K562 (cell line): ENCODE data around the gene SFXN3. TPM values are rescaled to one million over a fixed set of nuclear protein-coding genes. Genes with fewer than 3 reads are reported as not detected.

Experiments used
- CBX2 ChIP-seq: fragments of 200-600 bp; sonication (generic); IDR thresholded peaks from one replicate; pipeline ENCODE4 v1.6.1; 2012; ENCODE audit warnings: mild to moderate bottlenecking, low read length, inconsistent platforms; ENCODE audit not compliant: insufficient read depth, poor library complexity, severe bottlenecking
- CHD4 ChIP-seq: fragments of 200-600 bp; sonication (generic); IDR thresholded peaks from 3 replicates; pipeline ENCODE4 v1.6.1; 2012; ENCODE audit warnings: low read depth, mild to moderate bottlenecking, mixed read lengths, low read length, inconsistent platforms; ENCODE audit not compliant: insufficient read depth, insufficient replicate concordance, poor library complexity, severe bottlenecking
- FOS ChIP-seq: IDR thresholded peaks from 3 replicates; pipeline ENCODE4 v1.6.1; 2011; ENCODE audit not compliant: insufficient read length; ENCODE audit errors: extremely low read depth
- FOXA1 ChIP-seq: fragments of 450-650 bp; IDR thresholded peaks from 2 replicates; pipeline ENCODE4 v1.6.1; 2016; ENCODE audit warnings: mild to moderate bottlenecking, borderline replicate concordance
- HMGN3 ChIP-seq: IDR thresholded peaks from 2 replicates; pipeline ENCODE4 v1.6.1; 2011; ENCODE audit warnings: borderline replicate concordance, low read depth, mild to moderate bottlenecking, mixed read lengths, low read length; ENCODE audit not compliant: insufficient read length; ENCODE audit errors: extremely low read depth
- JUND ChIP-seq, 2 experiments: IDR thresholded peaks; 2 replicates in 1 of 2; 3 replicates in 1 of 2; pipeline ENCODE4 v1.6.1; 2011; ENCODE audit warnings: borderline replicate concordance in 2 of 2, low read depth in 2 of 2, low read length in 2 of 2, improper control_type of control experiment in 1 of 2, missing biosample characterization in 1 of 2, missing genetic modification characterization in 1 of 2, missing genetic modification reagents in 1 of 2
- MBD2 ChIP-seq: sonication (generic); IDR thresholded peaks from 2 replicates; pipeline ENCODE4 v1.6.1; 2016; ENCODE audit warnings: low read depth, borderline replicate concordance
- NR2F6 ChIP-seq: fragments of 450-650 bp; formaldehyde crosslinking; IDR thresholded peaks from 2 replicates; pipeline ENCODE4 v1.4.0; 2020; ENCODE audit warnings: mild to moderate bottlenecking
- NRF1 ChIP-seq, 2 experiments: fragments of 450-650 bp; IDR thresholded peaks in 1 of 2; conservative IDR thresholded peaks in 1 of 2; 2 replicates each; pipeline ENCODE4 v1.6.1; 2014; ENCODE audit warnings: mild to moderate bottlenecking in 2 of 2
- ZNF584 ChIP-seq: fragments of 200-800 bp; sonication (Bioruptor generic); IDR thresholded peaks from 2 replicates; pipeline ENCODE4 v1.6.1; 2016; ENCODE audit warnings: low read depth, mild to moderate bottlenecking, missing genetic modification characterization, missing compliant biosample characterization
- polyA plus RNA-seq, 8 experiments: library from polyadenylated mRNA; depleted of rRNA in 4 of 8; stranded (reverse) in 5 of 8; unstranded in 3 of 8; fragments of >200 nt; fragmentation: Nextera tagmentation in 2 of 8; fragmentation: Illumina TruSeq in 1 of 8; extraction: Ambion mirVana in 2 of 8; extraction: Trizol in 1 of 8; gene quantifications; 2 replicates each; pipeline versions ENCODE4 v1.2.1 to v1.2.3, GENCODE V29; 2011 to 2014; ENCODE audit warnings: inconsistent platforms in 1 of 8, missing spikeins in 1 of 8
- total RNA-seq, 7 experiments: library from RNA; depleted of rRNA in 6 of 7; stranded (reverse); fragments of >200 nt in 6 of 7; fragmentation: Illumina TruSeq in 2 of 7; extraction: Trizol in 2 of 7; gene quantifications; 2 replicates each; pipeline versions ENCODE4 v1.2.1 to v1.2.3, GENCODE V29; 2011 to 2021; ENCODE audit warnings: low replicate concordance in 1 of 7
- TF ChIP-seq, protein P1 (sequence below): fragments of 450-650 bp; formaldehyde crosslinking; IDR thresholded peaks from 2 replicates; pipeline ENCODE4 v1.4.0; 2022; ENCODE audit warnings: missing genetic modification characterization
- TF ChIP-seq, protein P2 (sequence below): fragments of 250-450 bp; sonication (Bioruptor Pico); IDR thresholded peaks from 2 replicates; pipeline ENCODE4 v1.8.0; 2022; ENCODE audit warnings: inconsistent platforms, mild to moderate bottlenecking, moderate library complexity, borderline replicate concordance
- TF ChIP-seq, protein P3 (sequence below): fragments of 250-450 bp; sonication (Bioruptor Pico); IDR thresholded peaks from 2 replicates; pipeline ENCODE4 v1.9.0; 2021; ENCODE audit warnings: mild to moderate bottlenecking, inconsistent platforms
- TF ChIP-seq, protein P4 (sequence below): fragments of 250-450 bp; sonication (Bioruptor Pico); IDR thresholded peaks from 2 replicates; pipeline ENCODE4 v1.5.0; 2021; ENCODE audit warnings: mild to moderate bottlenecking, moderate library complexity
- TF ChIP-seq, protein P5 (sequence below): fragments of 450-650 bp; IDR thresholded peaks from 2 replicates; pipeline ENCODE4 v1.6.1; 2017; ENCODE audit warnings: antibody characterized with exemption

The SFXN3 gene
- total and polyA plus RNA-seq, 9 of the 15 experiments (the other 6 are each of a cell fraction or from before 2014, with no cell fraction given) = 0.24 to 4.6 (median 0.86) TPM

DNA sequence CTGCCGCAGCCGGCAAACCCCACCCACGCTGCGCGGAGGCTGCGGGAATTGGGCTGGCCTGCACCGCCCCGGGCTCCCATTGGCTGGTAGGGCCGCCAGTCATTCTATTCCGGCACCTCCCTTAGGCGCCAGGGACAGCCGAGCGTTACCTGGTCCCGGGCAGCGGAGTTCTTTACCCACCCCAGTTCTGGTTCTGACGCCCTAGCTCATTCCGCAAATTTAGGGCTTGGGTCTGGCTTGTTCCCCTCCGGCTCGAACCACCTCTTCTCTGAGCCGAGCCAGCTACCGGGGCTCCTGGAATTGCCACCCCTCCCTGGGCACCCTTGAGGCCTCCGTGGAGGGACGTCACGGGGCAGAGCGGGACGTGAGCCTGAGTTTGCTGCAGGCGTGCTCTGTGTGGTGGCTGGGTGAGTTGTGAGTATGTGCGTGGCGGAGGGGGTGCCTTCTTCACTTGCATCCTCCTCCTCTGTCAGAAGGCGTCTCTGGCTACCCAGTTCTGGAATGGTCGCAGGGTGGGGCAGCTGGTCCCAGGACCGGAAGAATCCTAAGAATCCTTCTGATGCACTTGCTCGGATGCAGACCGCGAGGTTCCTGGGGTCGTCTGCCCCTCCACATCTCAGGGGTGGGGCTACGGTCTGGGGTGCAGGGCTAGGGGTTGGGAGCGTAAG lies at the start of gene SFXN3, which contains the start of gene PDZD7 (continued):
- TF ChIP-seq, protein P1, sequence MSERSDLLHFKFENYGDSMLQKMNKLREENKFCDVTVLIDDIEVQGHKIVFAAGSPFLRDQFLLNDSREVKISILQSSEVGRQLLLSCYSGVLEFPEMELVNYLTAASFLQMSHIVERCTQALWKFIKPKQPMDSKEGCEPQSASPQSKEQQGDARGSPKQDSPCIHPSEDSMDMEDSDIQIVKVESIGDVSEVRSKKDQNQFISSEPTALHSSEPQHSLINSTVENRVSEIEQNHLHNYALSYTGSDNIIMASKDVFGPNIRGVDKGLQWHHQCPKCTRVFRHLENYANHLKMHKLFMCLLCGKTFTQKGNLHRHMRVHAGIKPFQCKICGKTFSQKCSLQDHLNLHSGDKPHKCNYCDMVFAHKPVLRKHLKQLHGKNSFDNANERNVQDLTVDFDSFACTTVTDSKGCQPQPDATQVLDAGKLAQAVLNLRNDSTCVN = no peak
- peak; percentile 87 to 90 for TF ChIP-seq NRF1 (conservative IDR thresholded peaks at IDR 0.05 in 1 of 2, IDR thresholded peaks at IDR 0.05 in 1 of 2)
- TF ChIP-seq CBX2 = no peak
- TF ChIP-seq, protein P2, sequence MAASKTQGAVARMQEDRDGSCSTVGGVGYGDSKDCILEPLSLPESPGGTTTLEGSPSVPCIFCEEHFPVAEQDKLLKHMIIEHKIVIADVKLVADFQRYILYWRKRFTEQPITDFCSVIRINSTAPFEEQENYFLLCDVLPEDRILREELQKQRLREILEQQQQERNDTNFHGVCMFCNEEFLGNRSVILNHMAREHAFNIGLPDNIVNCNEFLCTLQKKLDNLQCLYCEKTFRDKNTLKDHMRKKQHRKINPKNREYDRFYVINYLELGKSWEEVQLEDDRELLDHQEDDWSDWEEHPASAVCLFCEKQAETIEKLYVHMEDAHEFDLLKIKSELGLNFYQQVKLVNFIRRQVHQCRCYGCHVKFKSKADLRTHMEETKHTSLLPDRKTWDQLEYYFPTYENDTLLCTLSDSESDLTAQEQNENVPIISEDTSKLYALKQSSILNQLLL (CRISPR knock-in tag) = no peak
- no peak for TF ChIP-seq FOXA1
- no peak for TF ChIP-seq NR2F6 (CRISPR knock-in tag)
- TF ChIP-seq, protein P3, sequence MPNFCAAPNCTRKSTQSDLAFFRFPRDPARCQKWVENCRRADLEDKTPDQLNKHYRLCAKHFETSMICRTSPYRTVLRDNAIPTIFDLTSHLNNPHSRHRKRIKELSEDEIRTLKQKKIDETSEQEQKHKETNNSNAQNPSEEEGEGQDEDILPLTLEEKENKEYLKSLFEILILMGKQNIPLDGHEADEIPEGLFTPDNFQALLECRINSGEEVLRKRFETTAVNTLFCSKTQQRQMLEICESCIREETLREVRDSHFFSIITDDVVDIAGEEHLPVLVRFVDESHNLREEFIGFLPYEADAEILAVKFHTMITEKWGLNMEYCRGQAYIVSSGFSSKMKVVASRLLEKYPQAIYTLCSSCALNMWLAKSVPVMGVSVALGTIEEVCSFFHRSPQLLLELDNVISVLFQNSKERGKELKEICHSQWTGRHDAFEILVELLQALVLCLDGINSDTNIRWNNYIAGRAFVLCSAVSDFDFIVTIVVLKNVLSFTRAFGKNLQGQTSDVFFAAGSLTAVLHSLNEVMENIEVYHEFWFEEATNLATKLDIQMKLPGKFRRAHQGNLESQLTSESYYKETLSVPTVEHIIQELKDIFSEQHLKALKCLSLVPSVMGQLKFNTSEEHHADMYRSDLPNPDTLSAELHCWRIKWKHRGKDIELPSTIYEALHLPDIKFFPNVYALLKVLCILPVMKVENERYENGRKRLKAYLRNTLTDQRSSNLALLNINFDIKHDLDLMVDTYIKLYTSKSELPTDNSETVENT (CRISPR knock-in tag) = no peak
- no peak for TF ChIP-seq CHD4
- TF ChIP-seq, protein P4, sequence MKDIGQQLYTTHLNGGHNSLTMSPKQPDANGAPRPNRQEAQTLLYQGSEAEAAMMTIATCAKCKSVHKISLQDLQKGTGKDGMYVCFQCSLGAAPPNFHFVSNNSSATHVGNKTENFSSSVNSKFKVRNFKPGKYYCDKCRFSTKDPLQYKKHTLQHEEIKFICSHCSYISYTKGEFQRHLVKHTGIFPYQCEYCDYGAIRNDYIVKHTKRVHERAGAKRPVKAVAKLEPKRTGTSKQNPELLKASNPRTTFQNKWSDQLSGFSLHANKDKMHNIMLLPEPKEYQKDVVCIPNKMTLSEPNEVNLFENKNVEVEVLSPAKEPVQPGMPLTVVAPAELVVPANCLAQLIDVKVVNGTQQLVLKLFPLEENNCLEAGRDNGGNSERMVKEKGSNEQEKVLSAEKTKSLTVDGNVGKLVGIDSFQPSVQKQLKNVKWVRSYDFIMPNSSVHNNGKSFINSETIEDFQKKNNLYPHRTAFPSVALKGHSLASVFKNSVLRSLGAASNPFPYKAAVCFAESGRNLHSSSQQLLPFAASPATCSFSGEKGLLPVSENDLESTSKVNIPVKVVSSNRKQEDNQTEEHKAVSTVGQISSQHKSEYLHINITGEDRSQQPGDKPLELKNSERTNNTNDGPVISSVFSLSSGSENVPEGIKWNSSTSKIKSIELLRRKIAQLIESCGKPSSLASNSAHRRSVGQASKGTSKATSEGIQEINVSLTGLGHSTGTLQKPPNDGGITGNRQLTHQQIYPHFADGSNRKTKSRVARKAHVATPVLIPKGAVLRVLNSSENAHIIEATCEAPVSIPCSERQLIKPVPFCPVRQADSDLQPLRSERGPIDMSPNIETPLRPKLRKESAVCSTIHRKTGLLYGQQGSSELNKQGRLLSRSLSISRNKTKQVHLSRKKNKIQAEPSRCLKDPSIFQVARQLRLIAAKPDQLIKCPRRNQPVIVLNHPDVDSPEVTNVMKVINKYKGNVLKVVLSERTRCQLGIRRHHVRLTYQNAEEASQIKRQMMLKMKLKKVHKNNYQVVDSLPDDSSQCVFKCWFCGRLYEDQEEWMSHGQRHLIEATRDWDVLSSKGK (CRISPR knock-in tag) = no peak
- peak; percentile 88 for TF ChIP-seq FOS
- TF ChIP-seq, protein P5, sequence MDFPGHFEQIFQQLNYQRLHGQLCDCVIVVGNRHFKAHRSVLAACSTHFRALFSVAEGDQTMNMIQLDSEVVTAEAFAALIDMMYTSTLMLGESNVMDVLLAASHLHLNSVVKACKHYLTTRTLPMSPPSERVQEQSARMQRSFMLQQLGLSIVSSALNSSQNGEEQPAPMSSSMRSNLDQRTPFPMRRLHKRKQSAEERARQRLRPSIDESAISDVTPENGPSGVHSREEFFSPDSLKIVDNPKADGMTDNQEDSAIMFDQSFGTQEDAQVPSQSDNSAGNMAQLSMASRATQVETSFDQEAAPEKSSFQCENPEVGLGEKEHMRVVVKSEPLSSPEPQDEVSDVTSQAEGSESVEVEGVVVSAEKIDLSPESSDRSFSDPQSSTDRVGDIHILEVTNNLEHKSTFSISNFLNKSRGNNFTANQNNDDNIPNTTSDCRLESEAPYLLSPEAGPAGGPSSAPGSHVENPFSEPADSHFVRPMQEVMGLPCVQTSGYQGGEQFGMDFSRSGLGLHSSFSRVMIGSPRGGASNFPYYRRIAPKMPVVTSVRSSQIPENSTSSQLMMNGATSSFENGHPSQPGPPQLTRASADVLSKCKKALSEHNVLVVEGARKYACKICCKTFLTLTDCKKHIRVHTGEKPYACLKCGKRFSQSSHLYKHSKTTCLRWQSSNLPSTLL = no peak
- TF ChIP-seq JUND (IDR thresholded peaks at IDR 0.05; ENCODE audit: borderline replicate concordance, low read depth, low read length) = no peak
- TF ChIP-seq JUND (tag; IDR thresholded peaks at IDR 0.05; ENCODE audit: borderline replicate concordance, low read depth, low read length) = no peak
- peak; percentile 87 for TF ChIP-seq MBD2
- TF ChIP-seq HMGN3 = peak; percentile 19
- TF ChIP-seq ZNF584 (CRISPR knock-in tag) = no peak
